Neural cell (in vitro differentiated cells): ENCODE data around the gene MRPL37. TPM values are rescaled to one million over a fixed set of nuclear protein-coding genes. Genes with fewer than 3 reads are reported as not detected.

Experiments
- H2AFZ ChIP-seq: fragments of 200-600, 300-800 bp; sonication (generic), shearing (Covaris generic); 2 replicates; pipeline ENCODE4 v1.6.0; 2014; ENCODE audit warnings: low read depth, mild to moderate bottlenecking, antibody characterized with exemption, low read length, moderate library complexity
- H3F3A ChIP-seq: fragments of 200-600 bp; shearing (Covaris generic); 2 replicates; pipeline ENCODE4 v1.6.1; 2016; ENCODE audit warnings: mild to moderate bottlenecking, moderate library complexity, mixed read lengths, antibody characterized with exemption, low read length; ENCODE audit not compliant: insufficient read depth, poor library complexity, severe bottlenecking
- H3K27ac ChIP-seq: fragments of 200-600, 300-800 bp; sonication (generic), shearing (Covaris generic); 2 replicates; pipeline ENCODE4 v1.5.1; 2014; ENCODE audit warnings: mild to moderate bottlenecking, low read length, moderate library complexity
- H3K27me3 ChIP-seq: fragments of 300-800, 200-600 bp; sonication (generic), shearing (Covaris generic); 2 replicates; pipeline ENCODE4 v1.6.0; 2014; ENCODE audit warnings: mild to moderate bottlenecking, low read depth, low read length, moderate library complexity; ENCODE audit not compliant: insufficient read depth
- H3K36me3 ChIP-seq: fragments of 300-800, 200-600 bp; sonication (generic), shearing (Covaris generic); 2 replicates; pipeline ENCODE4 v1.5.1; 2014; ENCODE audit warnings: mild to moderate bottlenecking, antibody characterized with exemption, low read length, moderate library complexity; ENCODE audit not compliant: insufficient read depth
- H3K4me2 ChIP-seq: fragments of 300-800, 200-600 bp; sonication (generic), shearing (Covaris generic); 2 replicates; pipeline ENCODE4 v1.6.0; 2014; ENCODE audit warnings: mild to moderate bottlenecking, low read length
- H3K4me3 ChIP-seq: fragments of 300-800, 200-600 bp; sonication (generic), shearing (Covaris generic); 2 replicates; pipeline ENCODE4 v1.5.1; 2014; ENCODE audit warnings: mild to moderate bottlenecking, low read length, moderate library complexity
- H3K79me2 ChIP-seq: fragments of 200-600 bp; shearing (Covaris generic); replicated peaks from 2 replicates; pipeline ENCODE4 v1.6.0; 2014; ENCODE audit warnings: mild to moderate bottlenecking, low read length, moderate library complexity; ENCODE audit not compliant: insufficient read depth
- H3K9ac ChIP-seq: fragments of 300-800, 200-600 bp; sonication (generic), shearing (Covaris generic); 2 replicates; pipeline ENCODE4 v1.6.1; 2016; ENCODE audit warnings: mild to moderate bottlenecking, low read length, mixed read lengths
- H3K9me2 ChIP-seq: fragments of 200-600 bp; shearing (Covaris generic); 2 replicates; pipeline ENCODE4 v1.6.1; 2016; ENCODE audit warnings: mild to moderate bottlenecking, low read length, mixed read lengths; ENCODE audit not compliant: insufficient read depth
- H3K9me3 ChIP-seq: fragments of 200-600, 300-800 bp; sonication (generic), shearing (Covaris generic); 2 replicates; pipeline ENCODE4 v1.6.1; 2016; ENCODE audit warnings: mild to moderate bottlenecking, mixed run types, low read length, moderate library complexity, mixed read lengths
- H4K20me1 ChIP-seq: fragments of 200-600 bp; shearing (Covaris generic); 2 replicates; pipeline ENCODE4 v1.6.1; 2016; ENCODE audit warnings: mild to moderate bottlenecking, mixed run types; ENCODE audit not compliant: insufficient read depth
- CTCF ChIP-seq: fragments of 450-650 bp; IDR thresholded peaks from 2 replicates; pipeline ENCODE4 v1.5.1; 2014; ENCODE audit warnings: antibody characterized with exemption, mild to moderate bottlenecking, moderate library complexity; ENCODE audit not compliant: poor library complexity, severe bottlenecking
- EP300 ChIP-seq: fragments of 450-650 bp; conservative IDR thresholded peaks from 2 replicates; pipeline ENCODE4 v1.6.1; 2014; ENCODE audit warnings: antibody characterized with exemption, mild to moderate bottlenecking, moderate library complexity; ENCODE audit not compliant: poor library complexity, severe bottlenecking
- EZH2 ChIP-seq: fragments of 200-600, 300-800 bp; shearing (Covaris generic), sonication (generic); IDR thresholded peaks from 2 replicates; pipeline ENCODE4 v1.6.1; 2014; ENCODE audit warnings: antibody characterized with exemption, low read length, borderline replicate concordance, mild to moderate bottlenecking; ENCODE audit not compliant: insufficient read depth, poor library complexity, severe bottlenecking
- MXI1 ChIP-seq: fragments of 450-650 bp; conservative IDR thresholded peaks from 2 replicates; pipeline ENCODE4 v1.6.1; 2014; ENCODE audit warnings: antibody characterized with exemption, mild to moderate bottlenecking; ENCODE audit not compliant: poor library complexity, severe bottlenecking
- POLR2AphosphoS5 ChIP-seq: IDR thresholded peaks from 2 replicates; pipeline ENCODE4 v1.6.1; 2012
- RAD21 ChIP-seq: fragments of 450-650 bp; conservative IDR thresholded peaks from 2 replicates; pipeline ENCODE4 v1.6.1; 2014; ENCODE audit warnings: antibody characterized with exemption, mild to moderate bottlenecking, moderate library complexity
- REST ChIP-seq: IDR thresholded peaks from 2 replicates; pipeline ENCODE4 v1.6.1; 2012; ENCODE audit warnings: borderline replicate concordance
- SMC3 ChIP-seq: fragments of 450-650 bp; conservative IDR thresholded peaks from 2 replicates; pipeline ENCODE4 v1.6.1; 2014; ENCODE audit warnings: antibody characterized with exemption, mild to moderate bottlenecking, moderate library complexity; ENCODE audit not compliant: poor library complexity
- TAF1 ChIP-seq: IDR thresholded peaks from 2 replicates; pipeline ENCODE4 v1.6.1; 2012; ENCODE audit warnings: low read depth
- polyA plus RNA-seq: library from polyadenylated mRNA; depleted of rRNA; stranded (reverse); fragments of >200 nt; gene quantifications from 2 replicates; pipeline ENCODE4 v1.2.3, GENCODE V29; 2014

The MRPL37 gene
- polyA plus RNA-seq, 1 donor from 2014 or later: 24.3 TPM

GRCh38 chr1:54244655-54245054, 44.7 kb downstream of the MRPL37 start:
- TF ChIP-seq SMC3: no peak
- TF ChIP-seq MXI1: no peak
- TF ChIP-seq CTCF: no peak
- no peak for TF ChIP-seq POLR2AphosphoS5
- TF ChIP-seq RAD21: no peak
- TF ChIP-seq EZH2: no peak
- no peak for TF ChIP-seq TAF1
- TF ChIP-seq EP300: no peak
- no peak for TF ChIP-seq REST
- Histone ChIP-seq H4K20me1 (no peaks in the 10 kb centered on the region), H3K9me2 (no peaks in the 10 kb centered on the region), H3K27ac (no peak overlapping the region), H3K36me3 (no peaks in the 10 kb centered on the region), H3K79me2 (no peaks in the 10 kb centered on the region), H2AFZ (no peak overlapping the region), H3F3A (no peaks in the 10 kb centered on the region), H3K9ac (no peak overlapping the region), H3K4me3 (no peak overlapping the region), H3K4me2 (no peak overlapping the region), H3K27me3 (no peaks in the 10 kb centered on the region), H3K9me3 (no peaks in the 10 kb centered on the region)

- no peaks in the 10 kb centered on the region for H3F3A ChIP-seq
- H3K36me3 ChIP-seq: no peaks in the 10 kb centered on the region
- no peak overlapping the region for H3K4me3 ChIP-seq
- no peak overlapping the region for H3K27ac ChIP-seq
- H4K20me1 ChIP-seq: no peaks in the 10 kb centered on the region
- TF ChIP-seq MXI1 (no peak), CTCF (no peak), POLR2AphosphoS5 (no peak), TAF1 (no peak), SMC3 (no peak), RAD21 (no peak), REST (no peak), EZH2 (no peak), EP300 (no peak)
- H3K9ac ChIP-seq: no peak overlapping the region
- no peak overlapping the region for H3K4me2 ChIP-seq
- H3K9me3 ChIP-seq: no peaks in the 10 kb centered on the region
- H3K9me2 ChIP-seq: no peaks in the 10 kb centered on the region
- H3K79me2 ChIP-seq: no peaks in the 10 kb centered on the region
- no peaks in the 10 kb centered on the region for H3K27me3 ChIP-seq
- no peak overlapping the region for H2AFZ ChIP-seq
These were observed 45.5 kb downstream of the MRPL37 start for GRCh38 chr1:54245501-54245900.
